GM12878 (cell line): ENCODE results near the gene NBPF15. TPM values are rescaled to one million over a fixed set of nuclear protein-coding genes. Genes with fewer than 3 reads are reported as not detected.
"Not testable (repeated sequence)": the region's sequence is repeated elsewhere in the genome, so short reads cannot be mapped to it uniquely, and the experiment has no call there.

ENCODE experiments used
- ATAC-seq: fragments of 200-7000 bp; cut with Tn5 transposase; 3 replicates; pipeline ENCODE4 v1.9.1; 2020; ENCODE audit warnings: mild to moderate bottlenecking, moderate library complexity
- Bru-seq: library from RNA; stranded (reverse); fragments of 400-500 nt; gene quantifications from one replicate; lab custom pipeline; 2021; lab: Mats Ljungman, UMichigan
- BruChase-seq, 2 experiments: library from RNA; stranded (reverse); fragments of 400-500 nt; gene quantifications; one replicate each; lab custom pipeline; 2021; lab: Mats Ljungman, UMichigan
- BruUV-seq: library from RNA; stranded (reverse); fragments of 400-500 nt; replicated peaks from 2 replicates; lab custom pipeline; 2021; lab: Mats Ljungman, UMichigan
- CTCF ChIA-PET: fragments of 300-600 bp; sonication (Branson Sonifier 250); formaldehyde crosslinking; extraction: SDS; loops from one replicate; lab custom pipeline; 2021; ENCODE audit warnings: inconsistent platforms; lab: Yijun Ruan, JAX
- POLR2A ChIA-PET: fragments of 350-600 bp; formaldehyde crosslinking; extraction: SDS; loops from one replicate; lab custom pipeline; 2021; ENCODE audit warnings: inconsistent platforms; lab: Charles Lee
- RAD21 ChIA-PET: fragments of 300-600 bp; sonication (Branson Sonifier 250); formaldehyde crosslinking; loops from one replicate; lab custom pipeline; 2023; ENCODE audit warnings: antibody characterized with exemption; ENCODE audit not compliant: unreplicated experiment; lab: Charles Lee
- SMC1A ChIA-PET: fragments of 300-600 bp; sonication (Branson Sonifier 250); formaldehyde crosslinking; loops from one replicate; lab custom pipeline; 2023; ENCODE audit not compliant: unreplicated experiment, uncharacterized antibody; lab: Charles Lee
- DNase-seq: peaks from one replicate; pipeline ENCODE4 v3.0.0-alpha.2; 2011; ENCODE audit warnings: low read depth, low spot score
- FAIRE-seq: peaks from 3 replicates; lab custom pipeline; 2011; peaks lifted over from hg19 to GRCh38; lab: Jason Lieb, UNC
- H2AFZ ChIP-seq: 2 replicates; pipeline ENCODE4 v1.6.0; 2011; ENCODE audit warnings: low read depth, low read length, control low read depth; ENCODE audit not compliant: control insufficient read depth
- H3K27ac ChIP-seq: 2 replicates; pipeline ENCODE4 v1.5.1; 2011; ENCODE audit warnings: control low read depth; ENCODE audit not compliant: control insufficient read depth, insufficient read depth
- H3K27me3 ChIP-seq, 2 experiments: replicated peaks in 1 of 2; 2 replicates each; pipeline versions ENCODE4 v1.6.0 to v1.6.1; 2011; ENCODE audit warnings: low read length in 1 of 2; ENCODE audit not compliant: control insufficient read depth in 2 of 2, insufficient read depth in 2 of 2
- H3K36me3 ChIP-seq, 2 experiments: 2 replicates each; pipeline ENCODE4 v1.5.1; 2011; ENCODE audit warnings: low read length in 1 of 2; ENCODE audit not compliant: control insufficient read depth in 2 of 2, insufficient read depth in 2 of 2
- H3K4me1 ChIP-seq: 2 replicates; pipeline ENCODE4 v1.6.1; 2011; ENCODE audit warnings: mild to moderate bottlenecking, low read length, moderate library complexity, mixed read lengths; ENCODE audit not compliant: control insufficient read depth, insufficient read depth
- H3K4me2 ChIP-seq: 2 replicates; pipeline ENCODE4 v1.6.0; 2011; ENCODE audit warnings: control low read depth; ENCODE audit not compliant: control insufficient read depth, insufficient read depth
- H3K4me3 ChIP-seq: fragments of 200-600 bp; sonication (generic); 2 replicates; pipeline ENCODE4 v1.5.1; 2016
- H3K79me2 ChIP-seq: 2 replicates; pipeline ENCODE4 v1.6.0; 2011; ENCODE audit warnings: low read length; ENCODE audit not compliant: control insufficient read depth, insufficient read depth
- H3K9ac ChIP-seq: 2 replicates; pipeline ENCODE4 v1.8.0; 2011; ENCODE audit warnings: low read length, control low read depth, mixed read lengths; ENCODE audit not compliant: control insufficient read depth, insufficient read depth
- H3K9me3 ChIP-seq: replicated peaks from 3 replicates; pipeline ENCODE4 v1.5.1; 2011; ENCODE audit warnings: mild to moderate bottlenecking, low read length; ENCODE audit not compliant: control insufficient read depth, insufficient read depth
- H4K20me1 ChIP-seq: 2 replicates; pipeline ENCODE4 v1.6.0; 2011; ENCODE audit not compliant: control insufficient read depth, insufficient read depth
- GATAD2B ChIP-seq: fragments of 450-650 bp; conservative IDR thresholded peaks from 2 replicates; pipeline ENCODE4 v1.6.1; 2017; ENCODE audit warnings: low read depth, mild to moderate bottlenecking, moderate library complexity
- HDAC6 ChIP-seq: fragments of 200-600 bp; sonication (generic); IDR thresholded peaks from one replicate; pipeline ENCODE4 v1.8.0; 2017; ENCODE audit warnings: antibody characterized with exemption; ENCODE audit not compliant: unreplicated experiment
- IKZF1 ChIP-seq: fragments of 450-650 bp; conservative IDR thresholded peaks from 2 replicates; pipeline ENCODE4 v1.6.1; 2017; ENCODE audit warnings: antibody characterized with exemption, mild to moderate bottlenecking
- NKRF ChIP-seq: fragments of 450-650 bp; conservative IDR thresholded peaks from 2 replicates; pipeline ENCODE4 v1.6.1; 2017; ENCODE audit warnings: mild to moderate bottlenecking, moderate library complexity
- TCF3 ChIP-seq: IDR thresholded peaks from 2 replicates; pipeline ENCODE4 v1.6.1; 2012; ENCODE audit warnings: low read depth, mild to moderate bottlenecking, low read length, borderline replicate concordance; ENCODE audit not compliant: insufficient read depth
- WGBS: methylation state at CpG from one replicate; pipeline ENCODE4 v1.1.6; 2016; ENCODE audit warnings: low lambda C conversion rate; ENCODE audit not compliant: insufficient replicate concordance, insufficient coverage; ENCODE audit errors: missing lambda C conversion rate; 5-methylcytosine and 5-hydroxymethylcytosine counted together
- in situ Hi-C: fragments of 300-500 bp; cut with MboI; formaldehyde crosslinking; loops from 9 replicates; pipeline ENCODE4 v1.14.3; 2018; ENCODE audit warnings: mixed read lengths
- intact Hi-C: fragments of 100-400 bp; cut with micrococcal nuclease; formaldehyde crosslinking; loops from one replicate; pipeline ENCODE4 v1.14.2; 2022; ENCODE audit not compliant: unreplicated experiment
- long read RNA-seq, 2 experiments: library from polyadenylated mRNA; unstranded; transcript quantifications; one replicate each; pipeline ENCODE4 v2.0.0, GENCODE V29; 2019 to 2020
- polyA minus RNA-seq, 3 experiments: library from RNA; depleted of rRNA, polyadenylated mRNA; stranded (reverse); fragments of >200 nt; gene quantifications; 2 replicates each; pipeline ENCODE4 v1.2.3, GENCODE V29; 2011
- polyA plus RNA-seq, 11 experiments: library from polyadenylated mRNA; depleted of rRNA in 4 of 11; unstranded in 6 of 11; stranded (reverse) in 5 of 11; fragments of >200 nt; fragmentation: Nextera tagmentation in 4 of 11; fragmentation: Illumina TruSeq in 1 of 11; extraction: Ambion mirVana in 4 of 11; extraction: Trizol in 1 of 11; gene quantifications; 1 replicate in 1 of 11; 2 replicates in 10 of 11; pipeline versions ENCODE4 v1.2.1 to v1.2.3, GENCODE V29; 2011 to 2016; ENCODE audit warnings: inconsistent platforms in 2 of 11, missing spikeins in 2 of 11, low read depth in 1 of 11
- total RNA-seq, 4 experiments: library from RNA; depleted of rRNA in 3 of 4; stranded (reverse); fragments of >200 nt in 3 of 4; fragmentation: Illumina TruSeq in 1 of 4; extraction: Trizol in 1 of 4; gene quantifications; 2 replicates each; pipeline versions ENCODE4 v1.2.1 to v1.2.3, GENCODE V29; 2013 to 2021

The NBPF15 gene, protein sequence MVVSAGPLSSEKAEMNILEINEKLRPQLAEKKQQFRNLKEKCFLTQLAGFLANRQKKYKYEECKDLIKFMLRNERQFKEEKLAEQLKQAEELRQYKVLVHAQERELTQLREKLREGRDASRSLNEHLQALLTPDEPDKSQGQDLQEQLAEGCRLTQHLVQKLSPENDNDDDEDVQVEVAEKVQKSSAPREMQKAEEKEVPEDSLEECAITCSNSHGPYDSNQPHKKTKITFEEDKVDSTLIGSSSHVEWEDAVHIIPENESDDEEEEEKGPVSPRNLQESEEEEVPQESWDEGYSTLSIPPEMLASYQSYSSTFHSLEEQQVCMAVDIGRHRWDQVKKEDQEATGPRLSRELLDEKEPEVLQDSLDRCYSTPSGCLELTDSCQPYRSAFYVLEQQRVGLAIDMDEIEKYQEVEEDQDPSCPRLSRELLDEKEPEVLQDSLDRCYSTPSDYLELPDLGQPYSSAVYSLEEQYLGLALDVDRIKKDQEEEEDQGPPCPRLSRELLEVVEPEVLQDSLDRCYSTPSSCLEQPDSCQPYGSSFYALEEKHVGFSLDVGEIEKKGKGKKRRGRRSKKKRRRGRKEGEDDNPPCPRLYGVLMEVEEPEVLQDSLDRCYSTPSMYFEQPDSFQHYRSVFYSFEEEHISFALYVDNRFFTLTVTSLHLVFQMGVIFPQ
- 67.6 and 69.0 TPM in 2 replicates for total RNA-seq (2013; cell fraction: nucleolus; rRNA removed)
- total RNA-seq (2014; rRNA removed), result 16.7 and 18.4 TPM in 2 replicates
- 16.9 and 17.7 TPM in 2 replicates for total RNA-seq (2014; rRNA removed; fragmentation: Illumina TruSeq; extraction: Trizol)
- total RNA-seq (2021), result 18.7 and 24.0 TPM in 2 replicates
- polyA plus RNA-seq (2011; ENCODE audit: low read depth), result 12.3 TPM
- polyA plus RNA-seq (2011; rRNA removed), result 35.1 and 36.9 TPM in 2 replicates
- polyA plus RNA-seq (2011; cell fraction: cytosol; rRNA removed), result 19.7 and 25.5 TPM in 2 replicates
- polyA plus RNA-seq (2011; cell fraction: nucleus; rRNA removed), result 92.5 and 96.3 TPM in 2 replicates
- 20.1 and 23.3 TPM in 2 replicates for polyA plus RNA-seq (2012)
- polyA plus RNA-seq (2014; fragmentation: Illumina TruSeq; extraction: Trizol), result 20.1 and 35.5 TPM in 2 replicates
- polyA plus RNA-seq (2014; fragmentation: Nextera tagmentation; extraction: Ambion mirVana), result 1 to 10 TPM; 3.2 to 5.6 TPM
- 21.7 and 28.6 TPM in 2 replicates for polyA plus RNA-seq (2014; rRNA removed)
- polyA plus RNA-seq (2016; fragmentation: Nextera tagmentation; extraction: Ambion mirVana), result 10 to 100 TPM in 1 of 2 experiments, 1 to 10 TPM in 1; 9.9 to 10.1 TPM
- polyA minus RNA-seq (2011; rRNA and poly(A)+ RNA removed), result 29.2 and 39.1 TPM in 2 replicates
- 7.5 and 9.1 TPM in 2 replicates for polyA minus RNA-seq (2011; cell fraction: cytosol; rRNA and poly(A)+ RNA removed)
- 21.5 and 33.3 TPM in 2 replicates for polyA minus RNA-seq (2011; cell fraction: nucleus; rRNA and poly(A)+ RNA removed)
- Bru-seq, nascent RNA, result percentile 77 among the genes with signal in this experiment
- BruChase-seq, experiment 1, labeled RNA remaining after a 6-hour chase, result percentile 88 among the genes with signal in this experiment
- BruChase-seq, experiment 2, labeled RNA remaining after a 2-hour chase, result percentile 85 among the genes with signal in this experiment
- long read RNA-seq, experiment 1, full-length matches to known transcripts, result 1 of 6 reads
- long read RNA-seq, experiment 1, partial matches to known transcripts, result 2 of 6 reads
- long read RNA-seq, experiment 1, other reads (novel, unspliced or antisense), result 3 of 6 reads
- long read RNA-seq, experiment 2, partial matches to known transcripts, result 4 of 19 reads
- long read RNA-seq, experiment 2, other reads (novel, unspliced or antisense), result 15 of 19 reads

DNA sequence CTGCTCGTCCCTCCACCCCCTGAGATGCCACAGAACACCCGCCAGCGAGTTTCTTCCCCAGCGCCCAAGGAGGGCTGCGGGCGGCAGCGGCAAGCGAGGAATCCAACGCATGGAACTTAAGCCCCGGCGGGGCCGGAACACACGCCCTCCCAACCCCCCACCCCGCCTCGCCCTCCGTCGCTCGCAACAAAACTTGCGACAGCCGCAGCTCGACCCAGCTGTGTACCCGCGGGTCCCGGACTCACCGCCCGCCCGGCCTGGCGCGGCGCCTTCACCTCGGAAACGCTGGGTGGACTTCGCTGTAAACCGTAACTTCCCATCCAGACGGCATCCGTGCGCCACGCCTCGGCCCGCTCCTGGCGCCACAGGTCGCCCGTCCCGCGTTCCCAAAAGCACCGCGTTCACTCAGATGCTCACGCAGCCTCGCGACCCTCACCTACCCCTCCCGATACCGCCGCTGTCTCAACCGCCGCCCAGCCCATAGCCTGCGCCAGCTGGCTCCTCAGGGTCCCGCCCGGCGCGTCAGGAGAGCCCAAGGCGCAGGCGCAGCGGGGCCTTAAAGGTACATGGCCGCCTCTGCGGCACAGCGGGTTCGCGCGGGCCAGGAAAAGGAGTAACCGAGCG lies at the start of gene NBPF15:
NBPF15 (minus strand) TSS at position 534 of the 624 bp plus-strand sequence. CDS start 21,666 bp downstream, outside the sequence.
- POLR2A ChIA-PET, CTCF ChIA-PET, H3K27me3 ChIP-seq, SMC1A ChIA-PET, H3K27ac ChIP-seq, BruUV-seq, H3K79me2 ChIP-seq, in situ Hi-C loops, H3K9ac ChIP-seq, RAD21 ChIA-PET, H3K4me2 ChIP-seq, intact Hi-C loops, H3K36me3 ChIP-seq, FAIRE-seq, DNase-seq, H3K4me1 ChIP-seq, H4K20me1 ChIP-seq, H3K9me3 ChIP-seq: not testable (repeated sequence)
- under 1% methylated on average over 29 of the region's 71 CpGs for WGBS
- peak; percentile 45; the same call in 1 of the 2 replicates for TF ChIP-seq IKZF1
- peak; percentile 34 for TF ChIP-seq HDAC6
- 0 out of 2 replicates have a peak, but pooled peaks have one; percentile 35 for TF ChIP-seq GATAD2B
- TF ChIP-seq TCF3, result 0 out of 2 replicates have a peak, but pooled peaks have one; percentile 25
- 0 out of 2 replicates have a peak, but pooled peaks have one; percentile 35 for TF ChIP-seq NKRF
- Histone ChIP-seq H3K4me3 (peak within 1 kb of the TSS; percentile 69), H2AFZ (peak within 1 kb of the TSS; percentile 77)
- ATAC-seq, result peak; percentile 100

GRCh38 chr1:144496429-144496828 lies 35.0 kb upstream of the NBPF15 start:
- SMC1A ChIA-PET, intact Hi-C loops, H4K20me1 ChIP-seq, in situ Hi-C loops, RAD21 ChIA-PET, FAIRE-seq, H3K27me3 ChIP-seq, H3K4me2 ChIP-seq, H2AFZ ChIP-seq, H3K9me3 ChIP-seq, DNase-seq, BruUV-seq, H3K36me3 ChIP-seq, ATAC-seq, H3K9ac ChIP-seq, H3K27ac ChIP-seq, H3K79me2 ChIP-seq, H3K4me3 ChIP-seq, CTCF ChIA-PET, H3K4me1 ChIP-seq, POLR2A ChIA-PET: not testable (repeated sequence)
- no CpG with 5 or more reads among the region's 1 CpG for WGBS
